ENCODE results near the gene PRIMPOL.

DNA sequence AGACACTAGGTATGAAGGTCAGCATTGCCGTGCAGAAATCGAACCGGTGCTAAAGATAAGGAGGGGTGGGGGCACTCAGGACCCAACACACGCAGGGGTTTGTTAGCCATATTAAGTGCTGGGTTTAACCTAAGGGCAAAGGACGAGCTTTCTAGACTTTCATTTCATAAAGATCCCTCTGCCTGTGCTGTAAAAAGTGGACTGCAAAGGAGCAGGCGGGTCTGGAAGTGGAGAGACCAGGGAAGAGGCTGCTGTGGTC lies 1.6 kb upstream of the PRIMPOL start:
- TF ChIP-seq ZNF512 (CRISPR knock-in tag; IDR thresholded peaks at IDR 0.05; ENCODE audit: borderline replicate concordance), result no peak
- no peak for TF ChIP-seq ZNF281 (CRISPR knock-in tag; IDR thresholded peaks at IDR 0.05)
- TF ChIP-seq, protein P1, sequence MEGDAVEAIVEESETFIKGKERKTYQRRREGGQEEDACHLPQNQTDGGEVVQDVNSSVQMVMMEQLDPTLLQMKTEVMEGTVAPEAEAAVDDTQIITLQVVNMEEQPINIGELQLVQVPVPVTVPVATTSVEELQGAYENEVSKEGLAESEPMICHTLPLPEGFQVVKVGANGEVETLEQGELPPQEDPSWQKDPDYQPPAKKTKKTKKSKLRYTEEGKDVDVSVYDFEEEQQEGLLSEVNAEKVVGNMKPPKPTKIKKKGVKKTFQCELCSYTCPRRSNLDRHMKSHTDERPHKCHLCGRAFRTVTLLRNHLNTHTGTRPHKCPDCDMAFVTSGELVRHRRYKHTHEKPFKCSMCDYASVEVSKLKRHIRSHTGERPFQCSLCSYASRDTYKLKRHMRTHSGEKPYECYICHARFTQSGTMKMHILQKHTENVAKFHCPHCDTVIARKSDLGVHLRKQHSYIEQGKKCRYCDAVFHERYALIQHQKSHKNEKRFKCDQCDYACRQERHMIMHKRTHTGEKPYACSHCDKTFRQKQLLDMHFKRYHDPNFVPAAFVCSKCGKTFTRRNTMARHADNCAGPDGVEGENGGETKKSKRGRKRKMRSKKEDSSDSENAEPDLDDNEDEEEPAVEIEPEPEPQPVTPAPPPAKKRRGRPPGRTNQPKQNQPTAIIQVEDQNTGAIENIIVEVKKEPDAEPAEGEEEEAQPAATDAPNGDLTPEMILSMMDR (IDR thresholded peaks at IDR 0.05), result no peak
- no peak for TF ChIP-seq NFYB (CRISPR knock-in tag; conservative IDR thresholded peaks at IDR 0.05; ENCODE audit: low read depth)
- no peak for TF ChIP-seq NR1H2 (CRISPR knock-in tag; IDR thresholded peaks at IDR 0.05)
- no peak for TF ChIP-seq TEAD1 (CRISPR knock-in tag; IDR thresholded peaks at IDR 0.05)
- TF ChIP-seq, protein P2, sequence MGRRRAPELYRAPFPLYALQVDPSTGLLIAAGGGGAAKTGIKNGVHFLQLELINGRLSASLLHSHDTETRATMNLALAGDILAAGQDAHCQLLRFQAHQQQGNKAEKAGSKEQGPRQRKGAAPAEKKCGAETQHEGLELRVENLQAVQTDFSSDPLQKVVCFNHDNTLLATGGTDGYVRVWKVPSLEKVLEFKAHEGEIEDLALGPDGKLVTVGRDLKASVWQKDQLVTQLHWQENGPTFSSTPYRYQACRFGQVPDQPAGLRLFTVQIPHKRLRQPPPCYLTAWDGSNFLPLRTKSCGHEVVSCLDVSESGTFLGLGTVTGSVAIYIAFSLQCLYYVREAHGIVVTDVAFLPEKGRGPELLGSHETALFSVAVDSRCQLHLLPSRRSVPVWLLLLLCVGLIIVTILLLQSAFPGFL (CRISPR knock-in tag; IDR thresholded peaks at IDR 0.05; ENCODE audit: borderline replicate concordance), result no peak
- TF ChIP-seq, protein P3, sequence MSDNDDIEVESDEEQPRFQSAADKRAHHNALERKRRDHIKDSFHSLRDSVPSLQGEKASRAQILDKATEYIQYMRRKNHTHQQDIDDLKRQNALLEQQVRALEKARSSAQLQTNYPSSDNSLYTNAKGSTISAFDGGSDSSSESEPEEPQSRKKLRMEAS (CRISPR knock-in tag; IDR thresholded peaks at IDR 0.05), result no peak; the same call in 1 of the 2 replicates
- TF ChIP-seq, protein P4, sequence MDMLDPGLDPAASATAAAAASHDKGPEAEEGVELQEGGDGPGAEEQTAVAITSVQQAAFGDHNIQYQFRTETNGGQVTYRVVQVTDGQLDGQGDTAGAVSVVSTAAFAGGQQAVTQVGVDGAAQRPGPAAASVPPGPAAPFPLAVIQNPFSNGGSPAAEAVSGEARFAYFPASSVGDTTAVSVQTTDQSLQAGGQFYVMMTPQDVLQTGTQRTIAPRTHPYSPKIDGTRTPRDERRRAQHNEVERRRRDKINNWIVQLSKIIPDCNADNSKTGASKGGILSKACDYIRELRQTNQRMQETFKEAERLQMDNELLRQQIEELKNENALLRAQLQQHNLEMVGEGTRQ (CRISPR knock-in tag; IDR thresholded peaks at IDR 0.05), result no peak
- TF ChIP-seq, protein P5, sequence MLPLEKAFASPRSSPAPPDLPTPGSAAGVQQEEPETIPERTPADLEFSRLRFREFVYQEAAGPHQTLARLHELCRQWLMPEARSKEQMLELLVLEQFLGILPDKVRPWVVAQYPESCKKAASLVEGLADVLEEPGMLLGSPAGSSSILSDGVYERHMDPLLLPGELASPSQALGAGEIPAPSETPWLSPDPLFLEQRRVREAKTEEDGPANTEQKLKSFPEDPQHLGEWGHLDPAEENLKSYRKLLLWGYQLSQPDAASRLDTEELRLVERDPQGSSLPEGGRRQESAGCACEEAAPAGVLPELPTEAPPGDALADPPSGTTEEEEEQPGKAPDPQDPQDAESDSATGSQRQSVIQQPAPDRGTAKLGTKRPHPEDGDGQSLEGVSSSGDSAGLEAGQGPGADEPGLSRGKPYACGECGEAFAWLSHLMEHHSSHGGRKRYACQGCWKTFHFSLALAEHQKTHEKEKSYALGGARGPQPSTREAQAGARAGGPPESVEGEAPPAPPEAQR (CRISPR knock-in tag; IDR thresholded peaks at IDR 0.05), result no peak
- TF ChIP-seq PRRX2 (CRISPR knock-in tag; IDR thresholded peaks at IDR 0.05), result no peak
- no peak for TF ChIP-seq IRF2 (CRISPR knock-in tag; IDR thresholded peaks at IDR 0.05; ENCODE audit: borderline replicate concordance, low read depth)
